ENCODE data around the gene KRTAP2-2. TPM values are rescaled to one million over a fixed set of nuclear protein-coding genes. Genes with fewer than 3 reads are reported as not detected.

KRTAP2-2 gene
- total and polyA plus RNA-seq, 10 of the 15 experiments (the other 5 are each of a cell fraction or from before 2014, with no cell fraction given): not detected

DNA sequence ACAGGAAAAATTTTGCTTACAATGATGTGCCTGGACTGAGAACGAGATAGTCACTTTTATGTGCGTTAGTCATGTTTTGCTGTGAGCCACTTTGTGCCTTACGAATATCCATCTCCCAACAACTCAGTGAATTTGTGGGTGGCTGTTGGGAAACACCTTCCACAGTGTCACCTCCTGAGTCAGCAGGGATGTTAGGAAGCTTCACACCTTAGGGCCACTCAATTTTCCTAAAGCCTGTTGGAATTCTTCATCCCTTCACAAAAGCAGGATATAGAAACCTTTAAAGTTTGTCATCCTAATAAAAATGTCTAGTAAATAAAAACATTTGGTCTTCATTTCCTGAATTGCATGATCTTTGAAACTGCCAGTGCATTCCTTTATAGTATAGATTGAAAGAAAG is 41.8 kb downstream of the KRTAP2-2 start:
- in situ Hi-C loops (cut with MboI): no loop called here

More for the DNA sequence above, 41.8 kb downstream of the KRTAP2-2 start:
- ChIA-PET SMC1A (ENCODE audit: uncharacterized antibody, unreplicated experiment) (no interaction called here), CTCF (interaction anchor here (0.6 kb wide), 1 partner anchor 635 kb away, joined by 3 read pairs; no protein-coding TSS in a partner anchor), RAD21 (ENCODE audit: unreplicated experiment) (no interaction called here), POLR2A (no interaction called here)
- Histone ChIP-seq H3K36me3 (ENCODE audit: control insufficient read depth in 2 of 2, insufficient read depth in 2 of 2, low read length in 1 of 2) (no peaks in the 10 kb centered on the region), H3K9me3 (replicated peaks; ENCODE audit: control insufficient read depth, insufficient read depth, low read length) (no peaks in the 10 kb centered on the region), H3K9ac (ENCODE audit: control insufficient read depth, insufficient read depth, low read length) (no peak overlapping the region), H2AFZ (ENCODE audit: control insufficient read depth, low read depth, low read length) (no peak overlapping the region), H3K4me3 (no peak overlapping the region), H3K27me3 (replicated peaks in 1 of 2; ENCODE audit: control insufficient read depth in 2 of 2, insufficient read depth in 2 of 2, low read length in 1 of 2) (peaks cover 0 to 3% of the 10 kb centered on the region in 2 experiments; a peak in 2 of 4 replicates), H3K79me2 (ENCODE audit: control insufficient read depth, insufficient read depth, low read length) (no peaks in the 10 kb centered on the region), H3K27ac (ENCODE audit: control insufficient read depth, insufficient read depth) (no peak overlapping the region), H3K4me1 (ENCODE audit: control insufficient read depth, insufficient read depth, low read length) (no peaks in the 10 kb centered on the region), H4K20me1 (ENCODE audit: control insufficient read depth, insufficient read depth) (no peaks in the 10 kb centered on the region), H3K4me2 (ENCODE audit: control insufficient read depth, insufficient read depth) (no peak overlapping the region)
- DNase-seq (ENCODE audit: low read depth, low spot score) (no peak), ATAC-seq (no peak), FAIRE-seq (no peak)
- BruUV-seq (replicated peaks): no TSS peak
- WGBS (ENCODE audit: insufficient coverage, insufficient replicate concordance, low lambda C conversion rate, missing lambda C conversion rate): 21% methylated on average over 3 of the region's 3 CpGs
- intact Hi-C loops (cut with micrococcal nuclease; ENCODE audit: unreplicated experiment): no loop called here
- TF ChIP-seq IKZF2 (IDR thresholded peaks at IDR 0.05) (no peak), HSF1 (IDR thresholded peaks at IDR 0.05; ENCODE audit: low read depth, low read length) (no peak), SIX5 (IDR thresholded peaks at IDR 0.05; ENCODE audit: low read depth, low read length, severe bottlenecking) (no peak), RAD21 (IDR thresholded peaks at IDR 0.05; ENCODE audit: insufficient read depth, low read depth, low read length) (no peak), POLR2AphosphoS5 (IDR thresholded peaks at IDR 0.05; ENCODE audit: low read length) (no peak), TAF1 (IDR thresholded peaks at IDR 0.05; ENCODE audit: borderline replicate concordance, low read depth, low read length) (no peak), NRF1 (conservative IDR thresholded peaks at IDR 0.05; ENCODE audit: low read depth, low read length) (no peak), NR2C1 (IDR thresholded peaks at IDR 0.05) (no peak), ZSCAN29 (IDR thresholded peaks at IDR 0.05) (no peak), SMARCA5 (IDR thresholded peaks at IDR 0.05) (no peak), FOS (IDR thresholded peaks at IDR 0.05; ENCODE audit: borderline replicate concordance, extremely low read depth, insufficient read length) (no peak), EED (IDR thresholded peaks at IDR 0.05; ENCODE audit: low read depth) (no peak), JUND (IDR thresholded peaks at IDR 0.05; ENCODE audit: low read depth, low read length) (no peak), SMAD5 (IDR thresholded peaks at IDR 0.05; ENCODE audit: low read depth) (no peak), CREM (IDR thresholded peaks at IDR 0.05; ENCODE audit: low read depth) (no peak), KLF5 (IDR thresholded peaks at IDR 0.05; ENCODE audit: partially characterized antibody) (no peak)
- TF ChIP-seq, protein P1, sequence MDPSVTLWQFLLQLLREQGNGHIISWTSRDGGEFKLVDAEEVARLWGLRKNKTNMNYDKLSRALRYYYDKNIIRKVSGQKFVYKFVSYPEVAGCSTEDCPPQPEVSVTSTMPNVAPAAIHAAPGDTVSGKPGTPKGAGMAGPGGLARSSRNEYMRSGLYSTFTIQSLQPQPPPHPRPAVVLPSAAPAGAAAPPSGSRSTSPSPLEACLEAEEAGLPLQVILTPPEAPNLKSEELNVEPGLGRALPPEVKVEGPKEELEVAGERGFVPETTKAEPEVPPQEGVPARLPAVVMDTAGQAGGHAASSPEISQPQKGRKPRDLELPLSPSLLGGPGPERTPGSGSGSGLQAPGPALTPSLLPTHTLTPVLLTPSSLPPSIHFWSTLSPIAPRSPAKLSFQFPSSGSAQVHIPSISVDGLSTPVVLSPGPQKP (IDR thresholded peaks at IDR 0.05; ENCODE audit: low read depth, low read length): no peak
- TF ChIP-seq, protein P2, sequence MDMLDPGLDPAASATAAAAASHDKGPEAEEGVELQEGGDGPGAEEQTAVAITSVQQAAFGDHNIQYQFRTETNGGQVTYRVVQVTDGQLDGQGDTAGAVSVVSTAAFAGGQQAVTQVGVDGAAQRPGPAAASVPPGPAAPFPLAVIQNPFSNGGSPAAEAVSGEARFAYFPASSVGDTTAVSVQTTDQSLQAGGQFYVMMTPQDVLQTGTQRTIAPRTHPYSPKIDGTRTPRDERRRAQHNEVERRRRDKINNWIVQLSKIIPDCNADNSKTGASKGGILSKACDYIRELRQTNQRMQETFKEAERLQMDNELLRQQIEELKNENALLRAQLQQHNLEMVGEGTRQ (IDR thresholded peaks at IDR 0.05; ENCODE audit: borderline replicate concordance, low read depth, low read length): no peak

Measured in GM12878 (cell line).